ENCODE results near the gene TTC23.
"Not testable (repeated sequence)": the region's sequence is repeated elsewhere in the genome, so short reads cannot be mapped to it uniquely, and the experiment has no call there.

TTC23 gene

DNA sequence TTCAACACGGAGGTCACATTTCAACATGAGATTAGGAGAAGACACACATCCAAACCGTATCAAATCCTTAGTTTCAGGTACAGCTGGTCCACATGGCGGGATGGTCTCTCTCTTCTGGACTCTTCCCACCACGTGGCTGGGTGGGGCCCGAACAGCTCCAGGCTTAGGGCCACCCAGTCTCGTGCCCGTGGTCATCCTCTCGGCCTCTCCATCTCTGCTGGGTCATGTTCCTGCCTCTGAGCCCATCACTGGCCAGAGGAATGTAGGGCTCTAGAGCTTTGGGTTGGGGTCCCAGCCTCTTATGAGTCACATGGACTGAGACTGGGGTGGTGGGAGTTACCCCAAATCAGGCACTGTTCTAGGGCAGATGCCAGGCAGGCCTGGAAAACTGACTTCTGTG is 132.3 kb downstream of the TTC23 start:
- H3K4me3 ChIP-seq (ENCODE audit: control insufficient read depth, low read depth, low read length): no peak overlapping the region
- DNase-seq (ENCODE audit: low read depth): no peak
- TF ChIP-seq, protein P1, sequence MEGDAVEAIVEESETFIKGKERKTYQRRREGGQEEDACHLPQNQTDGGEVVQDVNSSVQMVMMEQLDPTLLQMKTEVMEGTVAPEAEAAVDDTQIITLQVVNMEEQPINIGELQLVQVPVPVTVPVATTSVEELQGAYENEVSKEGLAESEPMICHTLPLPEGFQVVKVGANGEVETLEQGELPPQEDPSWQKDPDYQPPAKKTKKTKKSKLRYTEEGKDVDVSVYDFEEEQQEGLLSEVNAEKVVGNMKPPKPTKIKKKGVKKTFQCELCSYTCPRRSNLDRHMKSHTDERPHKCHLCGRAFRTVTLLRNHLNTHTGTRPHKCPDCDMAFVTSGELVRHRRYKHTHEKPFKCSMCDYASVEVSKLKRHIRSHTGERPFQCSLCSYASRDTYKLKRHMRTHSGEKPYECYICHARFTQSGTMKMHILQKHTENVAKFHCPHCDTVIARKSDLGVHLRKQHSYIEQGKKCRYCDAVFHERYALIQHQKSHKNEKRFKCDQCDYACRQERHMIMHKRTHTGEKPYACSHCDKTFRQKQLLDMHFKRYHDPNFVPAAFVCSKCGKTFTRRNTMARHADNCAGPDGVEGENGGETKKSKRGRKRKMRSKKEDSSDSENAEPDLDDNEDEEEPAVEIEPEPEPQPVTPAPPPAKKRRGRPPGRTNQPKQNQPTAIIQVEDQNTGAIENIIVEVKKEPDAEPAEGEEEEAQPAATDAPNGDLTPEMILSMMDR (IDR thresholded peaks at IDR 0.05; ENCODE audit: control insufficient read depth, insufficient read depth, low read depth, low read length, missing control alignments): no peak

DNA sequence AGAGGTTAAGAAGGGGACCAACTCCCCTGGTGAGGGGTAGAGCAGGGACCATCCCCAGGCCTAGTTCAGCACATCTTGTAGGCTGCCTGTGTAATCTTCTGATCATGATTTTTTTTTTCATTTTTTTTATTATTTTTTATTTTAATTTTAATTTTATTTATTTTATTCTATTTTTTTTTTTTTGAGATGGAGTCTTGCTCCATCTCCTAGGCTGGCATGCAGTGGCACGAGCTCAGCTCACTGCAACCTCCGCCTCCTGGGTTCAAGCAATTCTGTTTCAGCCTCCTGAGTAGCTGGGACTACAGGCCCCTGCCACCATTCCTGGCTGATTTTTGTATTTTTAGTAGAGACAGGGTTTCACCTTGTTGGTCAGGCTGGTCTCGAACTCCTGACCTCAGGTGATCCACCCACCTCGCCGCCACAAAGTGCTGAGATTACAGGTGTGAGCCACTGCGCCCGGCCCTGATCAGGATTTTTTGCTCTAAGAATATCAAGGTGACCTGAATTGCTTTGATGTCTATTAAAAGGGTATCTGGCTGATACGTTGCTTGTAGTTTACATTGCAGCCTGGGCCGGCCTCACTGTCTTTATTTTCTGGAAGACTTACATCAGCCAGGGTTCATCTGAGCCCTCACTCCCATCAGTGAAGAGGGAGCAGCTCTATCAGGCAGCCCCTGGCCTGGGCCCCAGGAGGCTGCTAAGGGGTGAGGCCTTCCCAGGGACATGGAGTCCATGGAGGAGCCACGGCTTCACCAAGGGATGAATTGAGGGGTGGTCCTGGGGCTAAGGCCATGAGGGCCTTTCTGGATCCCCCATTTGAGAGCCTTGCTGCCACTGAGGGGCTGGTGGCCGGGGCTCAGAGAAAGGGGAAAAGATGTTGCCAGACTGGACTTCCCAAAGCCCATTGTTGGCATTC is 133.8 kb downstream of the TTC23 start:
- TF ChIP-seq, protein P1 (IDR thresholded peaks at IDR 0.05; ENCODE audit: control insufficient read depth, insufficient read depth, low read depth, low read length, missing control alignments): no peak
- H3K4me3 ChIP-seq (ENCODE audit: control insufficient read depth, low read depth, low read length): no peak overlapping the region
- no peak for DNase-seq (ENCODE audit: low read depth)

GRCh38 chr15:99114511-99115299 is 134.7 kb downstream of the TTC23 start:
- DNase-seq (ENCODE audit: low read depth): no peak
- TF ChIP-seq, protein P1 (IDR thresholded peaks at IDR 0.05; ENCODE audit: control insufficient read depth, insufficient read depth, low read depth, low read length, missing control alignments): no peak
- H3K4me3 ChIP-seq (ENCODE audit: control insufficient read depth, low read depth, low read length): no peak overlapping the region

DNA sequence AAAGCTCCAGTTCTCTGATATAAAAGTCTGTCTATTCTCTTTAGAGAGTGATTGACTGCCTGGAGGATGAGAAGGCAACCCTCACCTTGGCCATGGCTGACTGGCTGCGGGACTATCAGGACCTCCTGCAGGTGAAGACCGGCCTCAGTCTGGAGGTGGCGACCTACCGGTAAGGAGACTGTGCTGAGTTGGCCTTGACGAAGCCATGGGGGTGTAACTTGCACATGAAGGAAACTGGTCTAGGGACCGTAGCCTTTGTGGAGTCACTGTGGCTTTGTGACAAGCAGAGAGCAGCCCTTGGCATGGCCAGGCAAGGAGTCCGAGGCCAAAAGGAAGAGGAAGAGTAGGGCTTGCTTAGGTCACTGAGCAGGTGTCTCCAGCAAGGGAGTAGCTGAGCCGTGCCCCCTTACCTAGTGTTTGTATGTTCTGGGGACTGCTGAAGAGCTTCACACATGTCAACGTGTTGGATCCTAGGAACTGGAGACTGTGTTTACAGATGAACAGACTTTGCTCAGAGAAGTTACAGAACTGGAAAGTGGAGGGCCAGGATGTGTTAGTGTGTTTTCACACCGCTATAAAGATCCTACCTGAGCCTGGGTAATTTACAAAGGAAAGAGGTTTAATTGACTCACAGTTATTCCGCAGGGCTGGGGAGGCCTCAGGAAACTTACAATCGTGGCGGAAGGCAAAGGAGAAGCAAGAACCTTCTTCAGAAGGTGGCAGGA is 135.7 kb downstream of the TTC23 start:
- no peak overlapping the region for H3K4me3 ChIP-seq (ENCODE audit: control insufficient read depth, low read depth, low read length)
- no peak for DNase-seq (ENCODE audit: low read depth)
- TF ChIP-seq, protein P1 (IDR thresholded peaks at IDR 0.05; ENCODE audit: control insufficient read depth, insufficient read depth, low read depth, low read length, missing control alignments): no peak

- not testable (repeated sequence) for DNase-seq (ENCODE audit: low read depth); H3K4me3 ChIP-seq (ENCODE audit: control insufficient read depth, low read depth, low read length)
Observed at GRCh38 chr15:99111641-99112040, 137.7 kb downstream of the TTC23 start.

GRCh38 chr15:99110581-99111320 is 138.6 kb downstream of the TTC23 start:
- TF ChIP-seq, protein P1 (IDR thresholded peaks at IDR 0.05; ENCODE audit: control insufficient read depth, insufficient read depth, low read depth, low read length, missing control alignments): no peak
- no peak overlapping the region for H3K4me3 ChIP-seq (ENCODE audit: control insufficient read depth, low read depth, low read length)
- DNase-seq (ENCODE audit: low read depth): no peak
